MV-4-11 (cell line): Measurements from ENCODE around the gene DYSF.

Experiments used
- DNase-seq: peaks from one replicate; lab custom pipeline; 2025; lab: John Stamatoyannopoulos, UW

DYSF gene

DNA sequence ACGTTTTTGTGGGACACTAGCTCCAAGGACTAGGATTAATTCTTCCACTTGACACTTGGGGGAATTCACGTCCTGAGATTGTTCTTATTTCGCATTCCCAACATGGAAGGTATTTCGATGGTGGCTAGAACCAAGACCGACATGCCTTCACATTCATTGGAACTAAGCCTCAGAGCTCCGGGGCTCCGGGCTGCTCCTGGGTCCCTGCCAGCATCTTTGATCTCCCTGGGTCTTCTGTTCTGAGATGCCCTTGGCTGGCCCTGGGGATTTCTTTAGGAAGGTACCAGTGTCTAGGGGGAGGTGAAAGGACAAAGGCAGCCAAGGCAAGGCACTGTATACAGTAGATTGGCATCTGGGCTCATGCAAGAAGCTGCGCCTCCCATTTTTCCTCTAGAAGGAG, 76.8 kb downstream of the DYSF start:
- no peak for DNase-seq

DNA sequence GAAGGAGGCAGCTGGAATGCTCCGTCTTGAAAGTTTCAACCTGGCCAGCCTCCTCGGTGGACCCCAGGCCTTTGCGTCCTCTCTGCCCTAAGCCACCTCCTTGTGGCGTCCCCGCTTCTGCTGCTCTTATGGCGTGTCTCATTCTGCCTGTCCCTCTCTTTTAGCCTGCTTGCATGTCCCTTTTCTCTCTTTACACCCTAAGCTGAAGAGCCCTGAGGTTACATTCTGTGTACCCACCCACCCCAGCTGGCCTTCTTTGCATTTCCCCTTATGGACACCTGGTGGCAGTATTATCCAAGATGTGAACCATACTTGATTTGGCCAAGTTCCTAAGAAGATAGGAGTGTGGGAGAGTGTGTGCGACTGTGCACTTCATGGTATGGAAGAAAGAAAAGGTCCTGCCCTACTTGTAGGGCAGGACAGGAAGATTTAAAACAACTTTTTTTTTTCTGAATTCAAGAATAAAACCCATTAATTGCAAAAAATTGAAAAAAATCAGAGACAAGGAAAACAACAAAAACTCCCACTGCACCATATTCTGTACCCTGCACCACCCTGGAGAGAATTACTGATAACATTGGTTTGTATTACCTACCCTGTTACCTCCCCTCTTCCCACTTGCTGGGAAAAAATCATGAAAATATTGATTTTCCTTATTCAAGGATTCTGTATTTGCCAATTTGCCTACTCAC, 77.4 kb downstream of the DYSF start:
- DNase-seq, result peak; percentile 27

DNA sequence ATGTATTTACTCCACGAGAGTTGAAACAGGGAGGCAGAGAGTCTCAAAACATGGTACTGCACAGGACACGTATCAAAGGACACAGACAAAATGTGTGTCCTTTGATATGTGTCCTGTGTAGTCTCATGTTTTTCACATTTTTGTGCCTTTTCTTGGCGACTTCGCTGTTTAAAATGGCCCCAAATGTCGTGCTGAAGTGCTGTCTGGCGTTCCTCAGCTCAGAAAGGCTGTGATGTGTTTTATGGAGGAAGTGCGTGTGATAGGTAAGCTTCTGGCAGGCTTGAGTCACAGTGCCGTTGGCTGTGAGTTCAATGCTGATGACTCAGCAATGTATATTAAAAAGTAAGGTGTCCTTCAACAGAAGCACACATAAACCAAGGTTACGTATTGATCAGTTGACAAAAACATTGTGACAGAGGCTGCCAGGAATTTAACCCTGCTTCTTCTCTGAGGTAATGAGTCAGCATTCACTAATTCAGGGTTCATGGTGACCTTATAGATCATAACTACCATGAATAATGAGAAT, 78.2 kb downstream of the DYSF start:
- no peak for DNase-seq

DNA sequence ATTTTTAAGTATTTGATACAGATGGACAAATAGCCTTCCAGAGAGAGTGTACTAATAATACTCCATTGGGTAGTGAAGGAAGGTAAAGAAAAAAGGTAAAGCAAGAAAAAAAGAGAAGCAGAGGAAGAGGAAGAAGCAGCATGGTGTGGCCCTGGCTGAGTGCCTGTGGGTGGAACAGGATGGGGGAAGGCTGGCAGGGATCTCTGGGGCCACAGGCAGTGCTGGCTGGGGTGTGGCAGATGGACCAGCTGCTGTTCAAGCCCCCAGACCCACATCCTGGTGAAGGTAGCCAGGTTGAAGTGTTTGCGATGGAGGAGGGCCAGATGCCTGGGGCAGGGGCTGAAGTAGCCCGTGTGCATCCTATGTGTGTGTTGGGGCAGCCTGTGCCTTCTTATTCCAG, 79.0 kb downstream of the DYSF start:
- no peak for DNase-seq

DNA sequence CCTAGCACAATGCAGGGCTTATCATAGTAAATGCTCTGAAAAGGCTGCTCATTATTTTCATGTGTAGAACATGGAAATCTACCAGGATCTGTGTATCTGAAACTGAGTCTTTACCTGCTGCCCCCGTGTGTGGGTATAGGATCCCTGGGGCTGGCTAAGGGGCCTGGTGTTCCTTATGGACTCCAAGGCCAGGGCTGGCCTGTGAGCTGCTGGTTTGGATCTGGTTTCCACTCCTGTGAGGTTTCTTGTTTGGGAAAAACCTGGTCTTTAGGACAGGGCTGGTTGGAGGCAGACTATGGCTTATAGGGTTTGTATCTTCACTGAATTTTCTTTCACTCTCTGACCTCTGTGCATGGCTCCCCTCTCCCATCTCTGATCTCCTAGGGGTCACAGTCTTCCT, 80.8 kb downstream of the DYSF start:
- DNase-seq, result no peak

DNA sequence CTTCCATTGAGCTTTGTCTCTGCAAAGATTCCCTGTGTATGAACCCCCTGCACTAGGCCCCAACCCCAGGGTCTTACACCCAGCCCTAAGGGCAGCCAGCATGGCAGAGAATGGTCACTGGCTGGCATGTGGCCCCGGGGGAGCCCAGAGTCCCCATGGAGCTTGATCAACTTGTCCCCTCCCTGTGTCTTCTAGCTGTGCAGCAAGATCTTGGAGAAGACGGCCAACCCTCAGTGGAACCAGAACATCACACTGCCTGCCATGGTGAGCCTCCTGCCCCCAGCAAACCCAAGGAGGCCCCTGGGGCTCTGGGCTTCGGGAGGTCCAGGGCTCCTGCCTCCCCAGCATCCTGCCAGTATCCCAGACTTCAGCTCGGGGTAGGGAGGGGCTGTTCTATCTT, 81.5 kb downstream of the DYSF start:
- no peak for DNase-seq

DNA sequence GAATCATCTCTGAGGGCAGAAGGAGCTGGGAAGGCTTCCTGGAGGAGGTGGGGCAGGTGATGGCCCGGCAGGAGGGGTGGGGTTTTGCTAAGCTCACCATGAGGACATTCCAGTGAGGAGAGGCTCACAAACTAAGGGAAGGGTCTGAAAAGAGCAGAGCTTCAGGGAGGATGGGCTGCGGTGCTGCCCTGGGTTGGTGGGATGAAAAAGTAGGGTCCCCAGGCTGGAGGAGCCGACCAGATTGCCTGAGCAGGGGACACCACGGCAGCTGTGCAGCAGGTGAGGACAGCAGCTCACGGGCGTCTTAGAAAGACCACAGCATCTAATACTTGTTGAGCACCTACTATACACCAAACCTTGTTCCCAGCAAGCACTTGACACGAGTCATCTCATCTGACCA, 82.2 kb downstream of the DYSF start:
- no peak for DNase-seq

DNA sequence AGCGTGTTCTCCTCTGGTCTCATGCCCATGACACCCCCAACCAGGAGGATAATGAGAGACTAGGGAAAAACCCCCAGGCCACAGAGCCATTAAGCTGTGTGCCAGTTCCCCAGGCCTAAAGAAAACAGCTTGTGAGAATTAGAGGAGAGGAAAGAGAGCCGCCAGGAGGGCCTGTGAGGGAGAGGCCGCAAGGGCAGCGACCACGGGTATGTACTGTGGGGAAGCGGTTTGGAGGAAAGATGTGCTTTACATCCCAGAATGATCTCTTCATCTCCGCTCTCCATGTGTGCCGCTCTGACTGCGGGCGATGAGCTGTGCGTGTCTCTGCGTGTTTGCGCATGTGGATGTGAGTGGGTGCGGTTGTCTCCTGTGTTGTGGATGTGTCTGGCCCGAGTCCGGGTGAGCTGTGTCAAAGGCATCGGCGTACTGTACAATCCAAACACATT, 82.9 kb downstream of the DYSF start:
- DNase-seq, result no peak

DNA sequence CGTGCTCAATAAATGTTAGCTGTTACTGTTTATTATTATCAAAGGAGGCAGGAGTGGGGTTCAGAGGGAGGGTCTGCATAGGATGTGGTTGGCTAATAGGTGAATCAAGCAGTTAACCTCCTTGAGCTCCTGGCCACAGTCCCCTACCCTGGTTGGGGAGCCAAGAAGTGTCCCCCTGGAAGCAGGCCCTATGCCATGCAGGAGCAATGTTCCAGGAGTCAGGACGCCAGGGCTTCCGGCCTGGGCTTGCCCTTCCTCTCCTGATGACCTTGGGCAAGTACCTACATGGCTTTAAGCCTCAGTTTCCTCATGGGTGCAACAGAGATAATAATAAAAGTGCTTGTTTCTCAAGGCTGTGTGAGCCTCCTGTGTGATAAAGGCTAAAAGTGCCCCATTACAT, 84.9 kb downstream of the DYSF start:
- DNase-seq, result no peak

DNA sequence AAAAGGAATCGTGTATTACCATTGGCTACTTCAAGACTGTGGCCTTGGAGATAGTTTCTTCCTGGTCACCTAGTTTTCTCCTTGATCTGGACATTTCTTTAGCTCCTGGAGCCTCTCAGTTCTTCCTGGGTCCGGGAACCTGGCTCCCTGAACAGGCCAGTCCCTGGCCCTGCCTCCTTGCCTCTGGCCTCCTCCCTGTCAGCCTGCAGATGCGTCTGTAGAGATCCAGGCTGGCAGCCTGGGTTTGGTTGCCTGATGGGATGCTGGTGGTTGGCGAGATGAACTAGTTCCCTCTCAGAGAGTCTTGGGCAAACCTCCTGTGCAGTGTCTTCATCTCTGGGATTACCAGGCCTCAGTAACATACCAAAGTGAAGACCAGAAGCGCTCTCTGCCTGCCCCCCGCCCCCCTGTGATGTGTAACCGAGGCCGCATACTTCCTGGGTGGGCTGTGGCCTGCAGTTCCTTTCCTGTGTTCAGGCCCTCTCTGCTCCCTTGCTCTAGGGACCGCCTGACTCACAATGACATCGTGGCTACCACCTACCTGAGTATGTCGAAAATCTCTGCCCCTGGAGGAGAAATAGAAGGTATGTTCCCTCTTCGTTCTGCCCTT, 85.4 kb downstream of the DYSF start:
- peak; percentile 8 for DNase-seq

DNA sequence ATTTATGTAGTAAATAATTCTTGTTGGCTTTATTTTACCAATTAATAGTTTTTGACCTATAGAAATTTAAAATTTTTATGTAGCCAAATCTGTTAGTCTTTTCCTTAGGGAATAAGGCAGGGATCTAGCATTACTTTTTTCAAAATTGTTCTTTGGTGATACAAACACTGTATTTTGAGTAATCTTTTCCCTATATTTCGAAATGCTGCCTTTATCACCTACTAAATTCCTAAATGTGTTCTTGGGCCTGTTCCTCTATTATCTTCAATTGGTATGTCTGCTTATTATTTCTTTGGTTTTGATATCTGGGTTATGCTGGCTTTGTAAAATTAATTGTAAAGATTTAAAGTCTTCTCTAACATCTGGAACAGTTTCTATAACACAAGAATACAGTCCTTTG, 87.5 kb downstream of the DYSF start:
- no peak for DNase-seq

DNA sequence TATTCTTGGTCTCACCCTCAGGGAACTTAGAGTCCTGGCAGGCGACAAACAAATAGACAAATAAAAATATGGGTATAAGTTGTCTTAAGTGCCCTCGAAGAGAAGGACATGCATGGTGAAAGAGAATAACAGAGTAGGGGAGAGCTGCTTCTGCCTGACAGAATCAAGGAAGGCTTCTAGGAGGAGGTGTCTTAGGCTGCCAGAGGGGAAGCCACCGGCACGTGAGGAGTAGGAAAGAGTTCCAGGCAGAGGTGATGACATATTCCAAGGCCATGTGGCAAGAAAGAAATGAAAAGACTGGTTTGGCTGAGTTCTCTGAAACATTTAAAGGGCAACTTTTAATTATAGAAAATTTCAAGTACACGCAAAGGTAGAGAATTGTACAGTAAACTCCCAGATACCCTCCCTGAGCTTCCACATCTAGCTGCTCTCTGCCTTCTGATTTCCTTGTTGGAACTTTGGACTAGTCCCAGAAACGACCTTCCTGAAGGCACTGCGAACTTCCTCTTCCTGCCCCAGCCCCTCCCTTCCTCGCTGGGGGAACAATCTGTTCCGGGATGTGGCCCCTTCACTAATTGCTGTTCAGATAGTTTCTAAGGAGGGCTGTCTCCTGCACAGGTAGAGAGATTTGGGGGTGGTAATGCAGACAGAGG, 91.7 kb downstream of the DYSF start:
- peak; percentile 3 for DNase-seq

DNA sequence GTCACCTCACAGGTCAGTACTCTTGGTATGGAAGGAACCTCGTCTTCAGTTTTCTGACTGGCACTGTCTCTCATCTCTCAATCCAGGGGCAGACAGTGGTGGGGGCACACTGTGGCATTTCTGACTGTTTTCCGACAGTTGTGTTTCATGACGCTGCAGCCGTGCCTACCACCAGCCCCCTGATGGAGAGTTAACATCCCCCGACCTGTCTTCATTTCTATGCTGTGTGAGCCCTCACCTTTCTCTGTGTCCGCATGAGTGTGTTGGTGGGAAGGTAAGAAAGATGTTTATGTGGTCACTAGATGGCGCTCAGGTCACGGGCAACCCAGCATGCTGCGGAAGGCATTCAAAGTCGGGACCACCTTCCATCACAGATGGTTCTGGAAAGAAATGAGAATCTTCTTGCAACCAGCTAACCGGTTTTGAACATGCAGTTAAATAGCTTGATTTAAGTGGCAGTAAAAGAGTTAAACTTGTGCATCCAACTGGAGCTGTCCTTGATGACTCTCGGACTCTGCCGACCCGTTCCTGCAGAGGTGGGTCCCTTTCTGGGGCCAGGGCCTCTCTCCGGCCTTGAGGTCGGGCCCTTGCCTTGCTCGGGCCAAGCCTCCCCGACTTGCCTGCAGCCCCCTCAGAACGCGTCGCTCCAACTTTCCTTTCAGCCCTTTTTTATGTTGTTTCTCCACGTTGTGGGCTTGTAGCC, 92.4 kb downstream of the DYSF start:
- DNase-seq, result peak; percentile 27

DNA sequence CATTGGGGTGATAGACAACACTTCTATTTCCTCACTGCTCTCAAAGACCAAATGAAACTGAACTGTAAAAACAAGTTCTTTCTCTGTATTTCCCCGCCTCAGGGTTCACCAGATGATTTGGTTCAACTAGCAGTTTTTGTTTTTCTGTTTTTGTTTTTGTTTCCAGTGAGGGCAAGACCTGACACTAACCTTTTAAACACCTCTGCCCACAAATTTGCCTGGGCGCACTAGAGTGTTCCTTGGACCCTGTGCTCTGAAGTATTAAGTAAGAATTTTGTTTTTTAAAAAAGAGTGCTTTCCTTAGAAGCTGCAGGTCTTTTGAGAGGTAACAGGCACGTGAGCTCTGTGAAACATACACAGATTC, 92.9 kb downstream of the DYSF start:
- no peak for DNase-seq

DNA sequence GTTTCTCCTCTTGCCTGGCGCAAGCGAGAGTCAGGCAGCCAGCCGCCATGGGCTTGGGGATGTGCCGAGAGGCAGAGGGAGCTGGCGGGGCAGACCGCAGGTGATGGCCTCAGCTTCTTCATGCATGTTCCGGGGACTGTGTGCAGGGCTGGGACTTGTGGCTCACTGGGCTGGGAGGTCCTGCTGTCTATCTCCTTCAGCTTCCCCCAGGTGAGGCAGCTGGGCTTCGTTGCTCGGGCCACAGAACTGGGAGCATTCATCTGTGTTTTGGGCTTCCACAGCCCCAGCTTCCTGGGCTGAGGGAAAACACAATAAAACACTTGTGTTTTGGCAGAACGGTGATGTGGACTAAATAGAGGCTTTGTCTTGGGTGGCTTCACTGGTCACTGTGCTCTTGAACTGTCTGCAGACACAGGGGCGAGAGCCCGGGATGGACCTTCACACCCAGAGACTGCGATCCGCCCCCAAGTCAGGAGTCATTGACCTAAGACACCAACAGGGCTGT, 93.5 kb downstream of the DYSF start:
- DNase-seq, result no peak

DNA sequence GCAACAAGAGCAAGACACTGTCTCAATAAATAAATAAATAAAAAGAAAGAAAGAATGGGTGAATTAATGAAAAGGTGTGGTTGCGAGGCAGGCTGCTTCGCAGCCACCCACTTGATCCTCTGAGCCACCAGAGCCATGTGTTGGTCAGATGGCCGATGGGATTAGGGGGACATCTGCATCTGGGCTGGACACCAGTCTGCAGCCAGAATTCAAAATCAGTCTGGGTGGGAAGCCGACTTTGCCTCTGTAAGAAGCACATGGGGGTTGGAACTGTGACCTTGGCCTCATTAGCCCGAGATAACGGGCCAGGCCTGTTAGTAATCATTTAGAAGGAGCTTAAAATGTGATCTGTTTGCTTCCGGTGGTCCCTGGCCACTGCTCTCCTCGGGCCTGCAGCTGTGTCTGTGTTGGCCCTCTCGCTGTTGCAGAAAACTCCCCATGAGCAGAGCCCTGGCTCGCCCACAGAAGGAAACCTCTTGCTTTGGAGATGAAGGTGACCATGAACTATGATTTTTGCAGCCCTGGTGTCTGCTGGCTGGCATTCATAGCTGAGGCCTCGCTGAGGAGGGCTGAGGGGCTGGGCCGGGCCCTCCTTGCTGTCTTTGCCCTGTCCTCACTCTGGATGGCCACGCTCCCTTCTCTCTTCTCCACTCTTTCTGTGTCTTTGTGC, 94.4 kb downstream of the DYSF start:
- no peak for DNase-seq

DNA sequence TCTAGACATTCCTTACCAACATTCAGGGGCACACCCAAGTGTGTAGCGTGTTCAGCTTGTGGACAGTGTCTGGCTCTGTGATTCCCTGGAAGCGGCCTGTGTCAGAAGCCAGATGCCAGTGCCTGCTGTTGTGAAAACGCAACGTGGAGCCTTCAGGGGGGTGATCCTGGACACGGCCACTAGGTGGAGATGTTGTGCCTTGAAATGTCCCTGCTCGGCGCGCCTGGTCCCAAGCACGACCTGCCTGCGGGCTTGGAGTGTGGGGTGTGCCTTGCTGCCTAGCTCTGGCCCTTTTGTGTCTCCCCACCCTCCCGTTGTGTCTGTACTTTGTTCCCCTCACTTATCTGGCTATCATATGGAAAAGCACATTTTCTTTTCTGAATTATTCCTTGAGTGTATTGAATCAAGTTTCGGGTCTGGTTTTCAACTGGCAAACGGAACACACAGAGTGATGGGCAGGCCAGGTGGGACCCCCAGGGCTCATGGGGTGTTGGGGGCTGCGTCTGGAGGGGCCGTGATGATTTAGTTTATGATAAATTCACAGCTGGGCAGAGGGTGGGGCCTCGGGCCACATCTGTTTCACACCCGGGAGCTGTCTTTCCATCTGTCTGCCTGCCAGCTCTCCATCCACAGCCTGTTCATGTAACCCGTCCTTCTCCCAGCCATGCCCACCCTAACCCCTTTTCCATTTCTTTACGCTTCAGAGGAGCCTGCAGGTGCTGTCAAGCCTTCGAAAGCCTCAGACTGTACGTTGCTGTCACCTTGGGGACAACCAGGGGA, 95.5 kb downstream of the DYSF start:
- DNase-seq, result peak; percentile 18

DNA sequence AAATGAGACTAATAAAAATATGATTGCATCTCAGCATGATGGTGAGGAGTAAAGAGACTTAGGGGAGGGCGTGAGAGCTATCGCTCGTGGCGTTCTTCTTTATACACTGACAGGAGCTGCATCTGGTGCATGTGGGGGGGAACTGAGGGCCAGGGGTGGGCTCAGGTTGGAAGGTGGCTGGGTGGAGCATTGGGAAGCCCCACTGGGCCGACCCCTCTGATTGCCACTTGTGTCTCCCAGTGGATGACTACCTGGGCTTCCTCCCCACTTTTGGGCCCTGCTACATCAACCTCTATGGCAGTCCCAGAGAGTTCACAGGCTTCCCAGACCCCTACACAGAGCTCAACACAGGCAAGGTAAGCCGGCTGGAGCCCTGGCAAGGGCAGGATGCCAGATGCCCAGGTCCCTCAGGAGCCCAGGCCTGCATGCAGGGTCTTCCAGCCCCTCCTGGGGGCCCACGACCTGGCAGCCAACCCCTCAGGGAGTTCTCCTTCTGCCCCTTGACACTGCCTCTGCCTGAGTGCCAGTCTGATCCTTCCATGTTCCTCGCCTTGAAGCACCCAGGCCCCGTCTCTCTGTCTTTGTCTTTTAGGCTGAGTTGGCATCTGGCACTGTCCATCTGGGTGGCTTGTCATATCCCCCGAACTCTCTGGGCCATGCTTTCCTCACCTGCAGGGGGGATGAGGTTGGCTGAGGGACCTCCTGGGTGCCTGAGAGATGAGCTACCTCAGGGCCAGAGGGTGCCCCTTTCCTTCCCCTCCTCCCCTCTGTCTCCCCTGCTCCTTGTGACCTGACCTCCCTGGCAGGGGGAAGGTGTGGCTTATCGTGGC, 97.7 kb downstream of the DYSF start:
- DNase-seq, result no peak

DNA sequence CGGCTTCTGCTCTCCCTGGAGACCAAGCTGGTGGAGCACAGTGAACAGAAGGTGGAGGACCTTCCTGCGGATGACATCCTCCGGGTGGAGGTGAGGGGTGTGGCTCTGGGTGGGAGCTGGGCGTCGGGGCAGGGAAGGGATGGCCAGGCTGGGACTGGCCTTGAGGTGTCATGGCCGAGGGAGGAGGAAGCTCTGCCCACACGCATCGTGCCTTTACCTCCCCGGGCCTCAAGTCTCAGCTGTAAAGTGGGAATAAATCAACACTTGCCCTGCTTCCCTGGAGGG, 98.2 kb downstream of the DYSF start:
- no peak for DNase-seq

DNA sequence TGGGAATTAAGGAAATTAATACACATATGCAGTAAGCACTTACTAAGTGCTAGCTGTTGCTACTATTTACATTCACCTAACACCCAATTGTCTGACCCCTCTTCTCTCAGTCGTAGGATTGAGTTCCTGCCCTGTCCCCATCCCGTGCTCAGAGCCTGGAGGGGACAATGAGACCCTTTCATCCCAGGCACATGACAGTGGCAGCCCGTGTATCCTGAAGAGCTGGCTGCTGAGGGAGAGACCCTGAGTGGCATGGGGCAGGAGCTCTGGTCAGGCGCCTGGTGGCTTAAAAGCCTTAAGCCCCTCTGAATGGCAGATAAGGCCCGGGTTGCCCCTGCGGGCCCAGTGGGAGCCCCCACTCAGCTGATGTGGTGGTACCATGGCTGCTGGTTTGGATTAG, 99.0 kb downstream of the DYSF start:
- DNase-seq, result no peak
